ENCODE measurements around the gene FOXI2.

FOXI2 gene

DNA sequence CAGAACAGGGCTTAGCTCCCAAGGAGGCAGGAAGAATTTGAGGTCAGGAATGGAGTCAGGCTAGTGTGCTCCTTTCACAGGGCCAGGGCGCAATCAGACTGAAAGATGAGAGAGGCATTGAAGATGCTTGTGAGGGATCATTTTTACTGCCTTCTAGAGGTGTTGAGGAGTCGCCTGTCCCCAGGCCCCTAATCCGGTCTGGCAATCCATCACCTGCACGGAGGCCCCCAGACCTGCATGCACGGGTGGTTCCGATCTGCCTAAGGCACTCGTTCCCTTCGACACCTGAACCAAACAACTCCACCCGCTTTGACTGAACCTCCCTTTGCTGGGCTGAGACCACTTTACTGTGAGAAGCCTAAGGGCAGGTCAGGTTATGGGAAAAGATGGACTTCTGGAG is 8.0 kb downstream of the FOXI2 start:
- no peak for DNase-seq

DNA sequence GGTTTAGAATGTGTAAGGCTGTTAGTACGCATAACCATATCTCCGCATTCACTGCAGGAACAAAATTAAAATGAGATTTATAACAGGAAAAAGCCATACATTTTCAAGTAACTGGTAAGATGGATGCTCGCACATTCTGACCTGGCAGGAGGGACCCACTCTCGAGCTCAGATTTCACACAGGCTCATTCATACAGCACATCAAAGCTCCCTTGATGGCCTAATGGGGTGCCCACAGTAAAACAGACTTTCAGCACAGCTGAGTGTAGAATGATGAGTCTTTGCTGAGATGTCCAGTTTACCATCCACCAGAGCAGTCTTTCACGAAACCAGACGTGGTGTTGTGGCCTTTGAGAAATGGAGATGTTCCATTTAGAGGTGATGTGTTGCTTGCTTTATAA is 8.9 kb downstream of the FOXI2 start:
- no peak for DNase-seq

DNA sequence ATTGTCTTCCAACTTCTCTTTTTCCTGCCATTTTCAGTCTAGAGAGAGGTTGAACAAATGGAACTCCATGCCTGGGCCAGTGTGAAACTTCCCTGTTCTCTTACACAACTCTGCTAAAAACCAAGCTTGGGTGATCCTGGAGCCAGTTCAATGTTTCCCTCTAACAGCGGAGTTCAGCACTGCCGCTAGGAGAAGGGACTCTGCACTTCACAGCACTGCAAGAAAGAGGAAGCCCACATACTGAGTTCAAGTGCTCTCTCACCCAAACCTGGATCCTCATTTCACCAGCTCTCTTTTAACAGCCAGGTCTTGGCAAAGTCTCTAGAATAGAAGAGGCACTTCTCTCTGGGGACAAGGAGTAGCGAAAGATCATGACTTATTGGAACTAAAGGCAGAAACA is 18.8 kb downstream of the FOXI2 start:
- DNase-seq = no peak

DNA sequence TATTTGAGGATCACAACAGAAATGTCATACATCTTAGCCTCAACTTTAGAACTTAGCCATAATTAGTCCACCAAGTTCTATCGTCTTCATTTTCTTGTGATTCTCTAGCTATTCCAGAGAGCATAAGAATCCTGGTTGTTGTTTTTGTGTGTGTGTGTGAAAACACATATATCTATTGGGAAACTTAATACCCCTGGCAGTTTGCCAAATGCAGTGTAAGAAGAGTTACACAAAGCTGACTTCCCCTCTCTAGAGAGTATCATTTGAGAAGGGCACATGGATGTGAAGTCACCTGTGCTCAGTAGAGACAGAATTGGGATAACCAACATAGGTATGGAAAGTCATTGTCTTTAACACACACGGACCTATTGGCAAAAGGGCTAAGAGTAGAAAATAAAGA is 19.3 kb downstream of the FOXI2 start:
- DNase-seq = no peak

DNA sequence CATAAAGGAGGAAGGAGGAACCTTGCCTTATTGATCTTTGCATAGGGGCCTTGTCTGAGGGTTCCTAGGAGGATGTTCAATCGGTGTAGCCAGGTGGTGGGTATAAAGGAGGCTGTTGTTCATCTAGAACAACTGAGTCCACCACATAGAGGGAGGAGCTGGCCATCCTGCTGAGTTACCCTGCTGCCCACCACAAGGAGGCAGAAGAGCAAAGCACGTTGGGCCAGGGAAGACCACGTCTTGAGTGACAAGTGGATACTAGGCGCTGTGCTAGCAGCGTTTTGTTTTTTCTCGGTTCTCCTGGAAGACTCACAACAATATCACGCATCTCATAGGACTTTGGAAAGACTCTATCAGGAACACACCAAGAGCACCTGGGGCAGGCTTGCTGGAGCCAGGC is 20.0 kb downstream of the FOXI2 start:
- DNase-seq = no peak

DNA sequence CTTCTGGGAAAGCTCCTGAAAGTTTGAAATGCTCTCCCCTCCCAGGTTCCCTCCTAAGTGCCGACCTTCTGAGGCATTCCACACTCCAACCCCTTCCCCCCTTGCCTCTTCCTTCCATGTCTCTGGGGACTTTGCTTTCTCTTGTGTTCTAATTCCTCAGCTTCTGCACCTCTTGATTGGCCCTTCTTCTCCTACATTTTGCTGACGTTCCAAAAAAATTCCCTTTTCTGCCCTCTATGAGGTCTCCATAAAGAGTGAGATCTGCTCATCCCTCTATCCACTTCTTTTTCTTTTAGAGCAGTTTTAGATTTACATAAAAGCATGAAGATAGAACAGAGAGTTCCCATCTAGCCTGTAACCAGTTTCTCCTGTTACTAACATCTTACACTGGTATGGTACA is 22.3 kb downstream of the FOXI2 start:
- DNase-seq = no peak

DNA sequence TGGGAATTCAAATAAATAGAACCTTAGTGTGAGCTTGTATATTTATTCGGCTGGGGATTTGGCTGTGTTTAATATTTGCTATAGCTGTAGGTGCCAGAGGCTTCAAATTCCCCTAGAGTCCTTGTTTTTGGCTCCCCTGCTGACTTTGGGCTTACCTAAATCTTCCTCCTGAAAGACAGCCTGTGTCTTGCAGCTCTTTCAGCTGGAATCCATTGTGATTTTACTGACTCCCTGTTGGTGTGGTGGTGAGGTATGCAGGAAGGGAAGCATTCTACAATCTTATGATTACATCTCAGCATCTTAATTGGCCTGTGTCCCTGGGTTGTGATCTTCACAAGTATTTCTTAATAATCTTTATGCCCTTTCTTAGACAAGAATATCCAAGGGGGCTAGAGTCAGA is 25.9 kb downstream of the FOXI2 start:
- no peak for DNase-seq

DNA sequence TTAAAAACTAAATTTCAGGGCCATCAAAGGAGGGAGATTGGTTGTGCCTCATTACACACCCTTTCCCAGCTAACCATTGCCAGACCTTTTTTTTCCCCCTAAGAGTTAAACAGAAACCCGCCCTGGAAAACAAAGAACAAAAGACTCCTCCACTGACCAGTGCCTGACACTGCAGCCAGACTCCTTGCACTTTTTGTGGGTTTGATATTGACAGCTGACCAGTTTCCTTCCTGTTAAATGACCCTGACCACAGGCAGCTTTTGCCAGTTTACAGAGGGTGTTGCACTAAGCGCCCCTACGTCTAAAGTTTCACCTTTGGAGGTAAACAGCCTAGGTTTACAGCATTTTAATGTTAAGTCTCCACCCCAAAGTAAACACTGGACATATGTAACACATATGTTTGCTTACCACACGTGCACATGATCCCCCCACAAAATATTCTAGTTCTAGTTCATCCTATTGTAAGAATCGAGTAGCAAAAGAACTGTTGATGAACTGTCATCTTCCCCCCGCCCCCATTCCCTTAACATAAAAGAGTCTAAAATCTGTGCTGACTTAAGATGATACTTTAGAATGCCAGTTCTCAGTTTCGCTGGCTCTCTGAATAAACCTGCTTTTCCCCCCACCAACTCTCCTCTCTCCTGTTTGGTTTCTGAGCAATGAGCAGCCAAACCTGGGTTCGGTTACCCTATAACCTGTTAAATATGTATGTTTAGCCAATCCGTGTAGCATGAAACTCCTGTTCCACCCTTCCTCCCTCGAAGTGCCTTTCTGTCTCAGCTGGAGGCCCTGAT is 38.0 kb downstream of the FOXI2 start:
- DNase-seq = no peak

DNA sequence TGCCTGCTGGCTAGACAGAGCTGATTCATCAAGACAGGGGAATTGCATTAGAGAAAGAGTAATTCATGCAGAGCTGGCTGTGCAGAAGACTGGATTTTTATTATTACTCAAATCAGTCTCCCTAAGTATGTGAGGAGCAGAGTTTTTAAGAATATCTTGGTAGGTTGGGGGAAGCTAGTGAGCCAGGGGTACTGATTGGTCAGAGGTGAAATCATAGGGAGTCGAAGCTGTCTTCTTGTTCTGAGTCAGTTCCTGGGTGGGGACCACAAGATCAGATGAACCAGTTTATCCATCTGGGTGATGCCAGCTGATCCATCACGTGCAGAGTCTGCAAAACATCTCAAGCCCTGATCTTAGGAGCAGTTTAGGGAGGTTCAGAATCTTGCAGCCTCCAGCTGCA is 39.8 kb downstream of the FOXI2 start:
- DNase-seq = no peak

DNA sequence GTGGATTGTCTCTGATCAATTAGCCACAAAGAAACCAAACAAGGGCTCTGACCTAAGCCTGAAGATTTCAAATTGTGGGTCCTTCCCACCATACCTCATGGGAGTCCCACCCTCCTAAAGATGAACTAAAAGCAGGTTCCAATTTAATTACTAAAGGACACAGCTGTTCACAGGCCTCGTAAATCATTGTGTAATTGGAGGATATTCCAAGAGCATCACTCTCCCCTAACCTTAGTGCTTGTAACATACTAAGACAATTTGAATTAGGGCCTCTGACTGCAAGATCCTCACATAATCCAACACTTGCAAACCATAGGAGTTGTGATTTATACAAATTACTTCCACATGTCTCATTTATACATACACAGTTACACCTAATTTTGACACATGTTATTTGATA is 44.4 kb downstream of the FOXI2 start:
- DNase-seq = no peak

DNA sequence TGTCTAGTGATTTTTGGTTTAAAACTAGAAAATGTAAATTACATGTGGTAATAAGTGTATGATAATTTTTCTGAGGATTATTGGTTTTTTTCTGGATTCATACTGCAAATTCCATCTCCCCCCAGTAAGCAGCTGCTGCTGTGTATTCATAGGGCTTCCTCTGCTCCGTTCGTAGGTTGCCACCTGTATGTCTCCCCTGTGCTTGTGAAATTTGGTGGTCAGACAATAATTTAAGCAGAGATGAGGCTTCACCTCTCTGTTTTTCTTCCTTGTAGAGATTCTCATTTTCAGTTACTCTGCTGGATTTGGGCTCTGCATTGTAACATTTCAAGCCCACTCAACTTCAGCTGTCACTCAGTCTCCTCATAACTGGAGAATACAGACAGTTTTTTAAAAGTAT is 50.9 kb downstream of the FOXI2 start:
- DNase-seq = no peak

DNA sequence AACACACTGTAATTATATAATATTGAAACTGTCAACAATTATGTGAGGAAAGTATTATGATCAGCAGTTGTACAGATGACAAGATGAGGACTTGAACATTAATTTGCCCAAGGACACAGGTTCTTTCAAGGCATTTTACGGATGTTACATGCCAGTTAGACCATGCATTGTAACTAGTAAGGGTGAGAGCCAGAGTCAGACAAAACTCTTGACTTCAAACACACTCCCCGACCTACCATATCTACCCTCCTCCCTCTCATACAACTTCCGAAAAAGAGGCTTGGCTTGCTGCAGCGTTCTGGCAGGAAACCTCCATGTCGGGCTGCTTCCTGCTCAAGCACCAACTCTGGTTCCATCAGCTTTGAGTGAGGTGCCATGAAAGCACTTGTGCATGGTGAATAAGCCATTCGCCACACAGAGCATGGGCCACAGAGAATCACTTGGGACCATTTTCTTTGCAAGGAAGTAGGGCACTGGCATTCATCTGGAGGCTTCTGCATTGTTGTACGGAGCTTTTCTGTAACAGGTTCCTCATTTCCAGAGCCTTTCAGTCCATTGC is 53.2 kb downstream of the FOXI2 start:
- no peak for DNase-seq

All from GF-D8 (cell line).